Stomach (tissue), 9 donors: ENCODE results near the gene ARHGEF10L. TPM values are rescaled to one million over a fixed set of nuclear protein-coding genes. Genes with fewer than 3 reads are reported as not detected.
A peak's percentile ranks its signal among the peaks of the same experiment; 100 is the strongest.

Source experiments
- DNase-seq, 2 donors: peaks; one replicate each; pipeline versions ENCODE4 v3.0.0 to v3.0.0-alpha.2; 2013 to 2019
- H3K27ac ChIP-seq, 5 donors: fragments of 200-600 bp in 4 of 5; sonication (generic) in 4 of 5; one replicate each; pipeline ENCODE4 v1.5.1; 2013 to 2019; ENCODE audit warnings: mild to moderate bottlenecking in 1 of 5, moderate library complexity in 1 of 5
- H3K27me3 ChIP-seq, 3 donors: fragments of 200-600 bp; sonication (generic); one replicate each; pipeline ENCODE4 v1.5.1; 2017 to 2019; ENCODE audit warnings: mixed run types in 1 of 3
- H3K36me3 ChIP-seq, 4 donors: fragments of 200-600 bp; sonication (generic); 1 replicate in 3 of 4; 2 replicates in 1 of 4; pipeline ENCODE4 v1.5.1; 2016 to 2019
- H3K4me1 ChIP-seq, 4 donors: fragments of 200-600 bp; sonication (generic); one replicate each; pipeline ENCODE4 v1.5.1; 2016 to 2019
- H3K4me3 ChIP-seq, 4 donors: fragments of 200-600 bp; sonication (generic) in 3 of 4; one replicate each; pipeline ENCODE4 v1.5.1; 2016 to 2019; ENCODE audit warnings: mild to moderate bottlenecking in 1 of 4
- H3K9me3 ChIP-seq, 4 donors: fragments of 200-600 bp; sonication (generic); one replicate each; pipeline ENCODE4 v1.5.1; 2016 to 2019
- EP300 ChIP-seq: sonication (generic); formaldehyde crosslinking; IDR thresholded peaks from one replicate; pipeline ENCODE4 v1.6.1; 2017; ENCODE audit warnings: antibody characterized with exemption
- POLR2A ChIP-seq, 4 donors: fragments of 450-650 bp; IDR thresholded peaks; one replicate each; pipeline ENCODE4 v1.6.1; 2016; ENCODE audit warnings: antibody characterized with exemption in 4 of 4, control low read depth in 2 of 4, mild to moderate bottlenecking in 1 of 4, moderate library complexity in 1 of 4
- POLR2AphosphoS5 ChIP-seq, 3 donors: sonication (generic); formaldehyde crosslinking; IDR thresholded peaks; one replicate each; pipeline ENCODE4 v1.6.1; 2016; ENCODE audit warnings: antibody characterized with exemption in 3 of 3
- WGBS, 5 donors: extraction: QIAGEN DNeasy Blood & Tissue Kit in 3 of 5; methylation state at CpG; one replicate each; pipeline versions ENCODE4 v1.1.5 to v1.1.7; 2013 to 2018; 5-methylcytosine and 5-hydroxymethylcytosine counted together
- intact Hi-C: fragments of 100-400 bp; cut with DNase I; formaldehyde crosslinking; loops from one replicate; pipeline ENCODE4 v1.15.1; 2023; ENCODE audit warnings: low total_unique reads
- polyA plus RNA-seq, 3 donors: library from polyadenylated mRNA; stranded (reverse); fragments of 200-250 nt; gene quantifications; one replicate each; pipeline ENCODE4 v1.2.3, GENCODE V29; 2013
- total RNA-seq, 5 donors: library from RNA; depleted of rRNA; stranded (reverse); fragments of >200 nt; gene quantifications; one replicate each; pipeline versions ENCODE4 v1.1.0 to v1.2.3, GENCODE V29; 2014 to 2016
- TF ChIP-seq, protein P1 (sequence below), 7 experiments: fragments of 450-650 bp in 4 of 7; fragments of 200-600 bp in 3 of 7; sonication (generic) in 3 of 7; IDR thresholded peaks; one replicate each; pipeline ENCODE4 v1.5.1; 2016 to 2019; ENCODE audit warnings: antibody characterized with exemption in 7 of 7, control low read depth in 2 of 7, mild to moderate bottlenecking in 1 of 7
- donor health status: healthy with polysubstance abuse.
- donor health status: Bipolar disorder and iron deficiency.
- donor health status: healthy.

ARHGEF10L gene
- total and polyA plus RNA-seq, 8 donors, result 15.4 to 329 (median 45.0) TPM

DNA sequence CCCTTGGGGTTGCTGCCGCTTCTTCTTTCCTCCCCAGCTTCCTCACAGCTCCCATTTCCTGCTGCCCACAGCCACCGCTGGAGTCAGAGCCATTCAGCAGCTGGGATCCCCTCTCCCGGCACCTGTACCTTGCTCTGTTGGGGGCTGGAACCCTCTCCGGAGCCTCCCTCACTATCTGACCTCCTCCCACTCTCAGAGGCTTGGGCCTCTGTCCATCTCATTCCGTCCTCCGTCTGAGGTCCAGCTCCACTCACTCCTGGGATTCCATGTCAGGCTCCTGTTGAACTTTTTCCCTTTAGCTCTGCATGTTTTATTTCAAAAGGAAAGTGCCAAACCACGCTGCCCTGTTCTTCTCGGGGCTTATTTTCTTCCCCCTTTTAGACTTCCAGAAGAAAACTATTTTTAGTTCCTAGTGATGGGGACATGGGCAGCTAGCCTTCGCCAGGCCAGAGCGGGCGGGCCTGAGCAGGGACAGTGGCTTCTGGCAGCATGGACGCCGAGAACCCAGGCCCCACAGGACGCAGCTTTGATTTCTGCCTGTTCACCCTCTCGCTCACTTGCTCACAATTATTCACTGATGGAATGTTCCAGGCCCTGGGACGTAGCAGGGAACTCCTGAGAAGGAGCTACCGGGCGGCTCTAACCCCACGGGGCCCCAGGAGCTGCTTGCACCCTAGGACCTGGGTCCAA lies 79.2 kb downstream of the ARHGEF10L start:
- H3K36me3 ChIP-seq, result peaks cover 26 to 97% (median 87%) of the 10 kb centered on the region in 4 donors
- H3K27me3 ChIP-seq, result no peaks in the 10 kb centered on the region
- peaks cover 0 to 45% (median 23%) of the 10 kb centered on the region in 4 donors for H3K4me1 ChIP-seq
- peak overlapping the region; percentile 19 to 33 (median 23) for H3K4me3 ChIP-seq
- DNase-seq, result no peak
- H3K27ac ChIP-seq, result peak overlapping the region in 4 of 5 donors; percentile 58 to 88 (median 80)
- TF ChIP-seq, protein P1, sequence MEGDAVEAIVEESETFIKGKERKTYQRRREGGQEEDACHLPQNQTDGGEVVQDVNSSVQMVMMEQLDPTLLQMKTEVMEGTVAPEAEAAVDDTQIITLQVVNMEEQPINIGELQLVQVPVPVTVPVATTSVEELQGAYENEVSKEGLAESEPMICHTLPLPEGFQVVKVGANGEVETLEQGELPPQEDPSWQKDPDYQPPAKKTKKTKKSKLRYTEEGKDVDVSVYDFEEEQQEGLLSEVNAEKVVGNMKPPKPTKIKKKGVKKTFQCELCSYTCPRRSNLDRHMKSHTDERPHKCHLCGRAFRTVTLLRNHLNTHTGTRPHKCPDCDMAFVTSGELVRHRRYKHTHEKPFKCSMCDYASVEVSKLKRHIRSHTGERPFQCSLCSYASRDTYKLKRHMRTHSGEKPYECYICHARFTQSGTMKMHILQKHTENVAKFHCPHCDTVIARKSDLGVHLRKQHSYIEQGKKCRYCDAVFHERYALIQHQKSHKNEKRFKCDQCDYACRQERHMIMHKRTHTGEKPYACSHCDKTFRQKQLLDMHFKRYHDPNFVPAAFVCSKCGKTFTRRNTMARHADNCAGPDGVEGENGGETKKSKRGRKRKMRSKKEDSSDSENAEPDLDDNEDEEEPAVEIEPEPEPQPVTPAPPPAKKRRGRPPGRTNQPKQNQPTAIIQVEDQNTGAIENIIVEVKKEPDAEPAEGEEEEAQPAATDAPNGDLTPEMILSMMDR (IDR thresholded peaks at IDR 0.05), result no peak
- TF ChIP-seq POLR2AphosphoS5 (IDR thresholded peaks at IDR 0.05), result no peak
- TF ChIP-seq POLR2A (IDR thresholded peaks at IDR 0.05), result no peak
- no peak for TF ChIP-seq EP300
- 68 to 88% (median 84%) methylated on average over 19 of the region's 19 CpGs for WGBS, 5 donors
- intact Hi-C loops, result no loop called here
- no peaks in the 10 kb centered on the region for H3K9me3 ChIP-seq

DNA sequence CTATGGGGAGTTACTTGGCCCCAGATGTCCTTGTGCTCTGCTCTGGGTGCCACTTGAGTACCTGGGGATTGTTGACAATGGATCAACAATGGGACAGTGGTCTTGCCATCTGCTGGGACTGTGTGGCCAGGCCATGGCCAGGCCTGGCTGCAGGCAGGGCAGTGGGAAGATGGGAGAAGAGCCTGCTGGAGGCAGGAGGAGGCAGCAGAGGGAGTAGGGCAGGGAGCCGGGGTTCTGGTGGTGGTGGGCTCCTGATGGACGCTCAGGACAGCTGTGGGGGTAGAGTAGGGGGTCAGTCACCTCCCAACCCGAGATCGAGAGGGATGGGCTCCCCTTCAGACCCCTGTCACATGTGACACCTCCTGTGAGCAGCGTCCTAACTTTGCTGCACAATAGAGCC lies 81.0 kb downstream of the ARHGEF10L start:
- WGBS, 5 donors, result 75 to 89% (median 85%) methylated on average over 5 of the region's 5 CpGs
- Histone ChIP-seq H3K27ac (peak overlapping the region in 1 of 5 donors; percentile 88), H3K4me1 (peaks cover 5 to 59% (median 34%) of the 10 kb centered on the region in 4 donors), H3K9me3 (no peaks in the 10 kb centered on the region), H3K4me3 (no peak overlapping the region), H3K27me3 (no peaks in the 10 kb centered on the region), H3K36me3 (peaks cover 28 to 97% (median 87%) of the 10 kb centered on the region in 4 donors)
- TF ChIP-seq POLR2AphosphoS5 (IDR thresholded peaks at IDR 0.05) (no peak), POLR2A (IDR thresholded peaks at IDR 0.05) (no peak)
- TF ChIP-seq, protein P1 (IDR thresholded peaks at IDR 0.05), result no peak
- intact Hi-C loops, result no loop called here
- no peak for DNase-seq

DNA sequence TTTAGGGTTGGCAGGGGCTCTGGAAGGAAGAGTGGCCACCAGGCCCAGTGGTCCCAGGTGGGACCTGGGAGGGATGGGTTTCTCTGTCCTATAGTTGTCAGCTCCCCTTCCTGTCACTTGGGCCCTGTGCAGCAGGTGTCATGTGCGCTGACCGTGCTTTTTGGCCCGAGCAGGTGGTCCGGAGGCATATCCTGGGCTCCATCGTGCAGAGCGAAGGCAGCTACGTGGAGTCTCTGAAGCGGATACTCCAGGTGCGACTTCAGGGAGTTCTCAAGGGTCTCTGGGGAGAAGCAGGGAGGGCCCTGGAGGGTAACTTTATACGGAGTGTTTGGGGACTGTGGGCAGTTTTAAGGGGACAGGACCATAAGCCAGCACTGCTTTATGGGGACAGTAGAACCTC lies 82.2 kb downstream of the ARHGEF10L start:
- Histone ChIP-seq H3K4me1 (peaks cover 5 to 56% (median 34%) of the 10 kb centered on the region in 4 donors), H3K27me3 (no peaks in the 10 kb centered on the region), H3K36me3 (peaks cover 28 to 97% (median 88%) of the 10 kb centered on the region in 4 donors), H3K9me3 (no peaks in the 10 kb centered on the region), H3K4me3 (no peak overlapping the region), H3K27ac (no peak overlapping the region)
- intact Hi-C loops, result no loop called here
- TF ChIP-seq, protein P1 (IDR thresholded peaks at IDR 0.05), result no peak
- TF ChIP-seq EP300 (no peak), POLR2AphosphoS5 (IDR thresholded peaks at IDR 0.05) (no peak), POLR2A (IDR thresholded peaks at IDR 0.05) (no peak)
- WGBS, 5 donors, result 93 to 97% (median 93%) methylated on average over 10 of the region's 10 CpGs
- DNase-seq, result no peak

DNA sequence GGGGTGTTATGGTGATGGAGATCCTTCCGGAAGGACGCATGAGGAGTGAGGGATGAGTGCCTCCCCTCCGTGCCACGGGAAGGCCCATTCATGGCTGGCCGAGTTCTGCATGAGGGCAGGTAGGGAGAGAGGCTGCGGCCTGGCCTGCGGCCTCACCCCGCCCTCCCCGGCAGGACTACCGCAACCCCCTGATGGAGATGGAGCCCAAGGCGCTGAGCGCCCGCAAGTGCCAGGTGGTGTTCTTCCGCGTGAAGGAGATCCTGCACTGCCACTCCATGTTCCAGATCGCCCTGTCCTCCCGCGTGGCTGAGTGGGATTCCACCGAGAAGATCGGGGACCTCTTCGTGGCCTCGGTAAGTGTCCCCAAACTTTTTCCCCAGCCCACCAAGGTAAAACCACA lies 83.3 kb downstream of the ARHGEF10L start:
- Histone ChIP-seq H3K27ac (peak overlapping the region in 2 of 5 donors; percentile 73 to 78), H3K36me3 (peaks cover 35 to 97% (median 93%) of the 10 kb centered on the region in 4 donors), H3K4me3 (no peak overlapping the region), H3K9me3 (no peaks in the 10 kb centered on the region), H3K27me3 (no peaks in the 10 kb centered on the region), H3K4me1 (peaks cover 5 to 49% (median 28%) of the 10 kb centered on the region in 4 donors)
- intact Hi-C loops, result no loop called here
- DNase-seq, result no peak
- TF ChIP-seq, protein P1 (IDR thresholded peaks at IDR 0.05), result no peak
- TF ChIP-seq POLR2AphosphoS5 (IDR thresholded peaks at IDR 0.05) (no peak), EP300 (no peak), POLR2A (IDR thresholded peaks at IDR 0.05) (no peak)
- WGBS, 5 donors, result 91 to 96% (median 95%) methylated on average over 16 to 22 of the region's 22 CpGs
